ENCODE results near the gene SP140L. TPM values are rescaled to one million over a fixed set of nuclear protein-coding genes. Genes with fewer than 3 reads are reported as not detected.
A peak's percentile ranks its signal among the peaks of the same experiment; 100 is the strongest.
"Not testable (repeated sequence)": the region's sequence is repeated elsewhere in the genome, so short reads cannot be mapped to it uniquely, and the experiment has no call there.

SP140L gene
- total and polyA plus RNA-seq, 7 donors = 1.6 to 6.7 (median 3.7) TPM

GRCh38 chr2:230435431-230435830 is 108.4 kb downstream of the SP140L start:
- ATAC-seq (no peak), DNase-seq (no peak)
- no peaks in the 10 kb centered on the region for H3K27me3 ChIP-seq (ENCODE audit: insufficient read depth in 3 of 3, low read length in 2 of 3)
- no peak overlapping the region for H3K27ac ChIP-seq
- H3K4me3 ChIP-seq = no peak overlapping the region
- H3K9me3 ChIP-seq = peaks cover 18% of the 10 kb centered on the region
- intact Hi-C loops (cut with DNase I) = no loop called here
- TF ChIP-seq CTCF (IDR thresholded peaks at IDR 0.05) = no peak
- H3K4me1 ChIP-seq = no peaks in the 10 kb centered on the region
- WGBS, 3 donors = 95 to 98% (median 97%) methylated on average over 2 of the region's 2 CpGs
- H3K36me3 ChIP-seq (ENCODE audit: insufficient read depth in 1 of 2, low read depth in 1 of 2) = no peaks in the 10 kb centered on the region

- ATAC-seq; H3K27ac ChIP-seq; DNase-seq; H3K4me3 ChIP-seq; intact Hi-C loops (cut with DNase I); H3K27me3 ChIP-seq (ENCODE audit: insufficient read depth in 3 of 3, low read length in 2 of 3); H3K4me1 ChIP-seq; H3K36me3 ChIP-seq (ENCODE audit: insufficient read depth in 1 of 2, low read depth in 1 of 2): not testable (repeated sequence)
- peaks cover 14% of the 10 kb centered on the region for H3K9me3 ChIP-seq
Observed at GRCh38 chr2:230439121-230439520, 112.1 kb downstream of the SP140L start.

- H3K9me3 ChIP-seq = peaks cover 14% of the 10 kb centered on the region
- H3K27ac ChIP-seq = no peak overlapping the region
- intact Hi-C loops (cut with DNase I) = no loop called here
- ATAC-seq (no peak), DNase-seq (no peak)
- no peak overlapping the region for H3K4me3 ChIP-seq
- no peak for TF ChIP-seq CTCF (IDR thresholded peaks at IDR 0.05)
- WGBS, 3 donors = 53 to 76% (median 68%) methylated on average over 2 of the region's 2 CpGs
- H3K27me3 ChIP-seq (ENCODE audit: insufficient read depth in 3 of 3, low read length in 2 of 3) = no peaks in the 10 kb centered on the region
- H3K36me3 ChIP-seq (ENCODE audit: insufficient read depth in 1 of 2, low read depth in 1 of 2) = peaks cover 3 to 4% of the 10 kb centered on the region in 2 donors
- no peaks in the 10 kb centered on the region for H3K4me1 ChIP-seq
Observed at GRCh38 chr2:230439590-230439989, 112.6 kb downstream of the SP140L start.

- ATAC-seq (peak in 1 of 4 donors; percentile 40), DNase-seq (peak in 1 of 2 donors; percentile 34)
- intact Hi-C loops (cut with DNase I) = no loop called here
- Histone ChIP-seq H3K9me3 (peaks cover 6% of the 10 kb centered on the region), H3K27ac (no peak overlapping the region), H3K27me3 (ENCODE audit: insufficient read depth in 3 of 3, low read length in 2 of 3) (no peaks in the 10 kb centered on the region), H3K36me3 (ENCODE audit: insufficient read depth in 1 of 2, low read depth in 1 of 2) (peaks cover 3 to 16% of the 10 kb centered on the region in 2 donors), H3K4me3 (no peak overlapping the region), H3K4me1 (no peaks in the 10 kb centered on the region)
- WGBS, 3 donors = 64 to 83% (median 72%) methylated on average over 4 of the region's 4 CpGs
- TF ChIP-seq CTCF (IDR thresholded peaks at IDR 0.05) = no peak
Observed at GRCh38 chr2:230441227-230441897, 114.4 kb downstream of the SP140L start.

GRCh38 chr2:230443541-230443940 is 116.5 kb downstream of the SP140L start:
- 89 to 94% (median 91%) methylated on average over 2 of the region's 2 CpGs for WGBS, 3 donors
- H3K4me3 ChIP-seq = no peak overlapping the region
- no peaks in the 10 kb centered on the region for H3K9me3 ChIP-seq
- ATAC-seq (no peak), DNase-seq (no peak)
- intact Hi-C loops (cut with DNase I) = no loop called here
- peaks cover 3 to 32% of the 10 kb centered on the region in 2 donors for H3K36me3 ChIP-seq (ENCODE audit: insufficient read depth in 1 of 2, low read depth in 1 of 2)
- H3K27ac ChIP-seq = no peak overlapping the region
- no peak for TF ChIP-seq CTCF (IDR thresholded peaks at IDR 0.05)
- H3K27me3 ChIP-seq (ENCODE audit: insufficient read depth in 3 of 3, low read length in 2 of 3) = no peaks in the 10 kb centered on the region
- H3K4me1 ChIP-seq = no peaks in the 10 kb centered on the region
